GM18505 (cell line): ENCODE data around the gene TCF4.

Experiments
- ATAC-seq: cut with Tn5 transposase; IDR thresholded peaks from one replicate; pipeline ENCODE4 v1.9.1; 2021; ENCODE audit not compliant: unreplicated experiment
- POLR2A ChIP-seq: IDR thresholded peaks from 4 replicates; pipeline ENCODE4 v1.6.1; 2011; ENCODE audit warnings: borderline replicate concordance; ENCODE audit not compliant: insufficient read depth, insufficient read length; ENCODE audit errors: extremely low read depth

Gene TCF4

DNA sequence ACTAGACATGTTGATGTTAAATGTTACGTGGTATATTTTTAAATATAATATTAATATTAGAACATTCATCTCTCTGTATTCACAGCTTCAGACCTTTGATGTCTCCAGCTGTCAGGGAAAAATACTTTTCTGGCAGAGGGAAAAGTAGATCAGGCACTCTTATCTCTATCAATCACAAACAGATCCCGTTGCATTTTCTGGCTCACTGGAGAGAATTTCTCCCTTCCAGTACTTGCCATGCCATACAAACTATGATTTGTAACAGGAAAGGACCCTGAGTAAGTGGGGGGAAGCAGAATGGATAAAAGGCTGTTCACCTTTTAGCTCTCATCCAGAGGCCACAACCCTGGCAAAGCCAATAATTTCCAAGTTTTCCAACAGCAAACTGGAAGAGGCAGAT is 158.0 kb downstream of the TCF4 start:
- ATAC-seq, result no peak
- no peak for TF ChIP-seq POLR2A

DNA sequence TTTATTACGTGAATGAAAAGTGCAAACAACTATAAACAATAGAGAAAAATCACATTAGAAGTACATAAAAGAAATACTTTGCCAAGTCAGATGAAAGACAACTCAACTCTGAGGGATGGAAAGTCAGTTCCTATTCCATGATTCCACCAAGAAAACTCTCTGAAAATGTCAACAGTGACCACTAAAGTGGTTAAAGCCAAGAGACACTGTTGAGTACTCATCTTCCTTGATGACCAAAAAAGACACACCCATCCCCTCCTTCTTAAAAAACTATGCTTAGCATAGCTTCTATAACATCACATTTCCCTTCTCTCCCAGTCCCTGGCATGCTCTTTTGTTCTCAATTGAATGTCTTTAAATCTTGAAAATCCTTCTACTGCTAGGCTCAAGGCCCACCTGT is 160.0 kb downstream of the TCF4 start:
- ATAC-seq, result no peak
- TF ChIP-seq POLR2A, result no peak

DNA sequence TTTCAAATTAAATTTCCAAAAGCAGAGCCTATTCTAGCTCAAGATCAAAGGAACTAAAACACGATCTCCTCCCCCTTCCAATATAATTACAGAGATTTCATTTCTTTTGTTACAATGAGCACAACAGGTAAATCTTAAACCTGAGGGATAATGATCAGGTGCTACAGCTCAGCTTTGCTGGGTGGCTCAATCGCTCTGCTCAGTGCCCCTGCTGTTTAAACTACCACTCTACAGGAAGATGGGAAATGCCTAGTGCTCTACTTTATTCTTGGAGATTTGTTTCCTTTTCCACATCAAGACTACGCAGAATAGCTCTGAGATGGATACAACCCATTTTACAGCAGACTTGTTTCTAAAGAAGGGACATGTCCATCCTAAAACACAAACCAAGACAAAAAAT is 162.3 kb downstream of the TCF4 start:
- TF ChIP-seq POLR2A, result no peak
- no peak for ATAC-seq

DNA sequence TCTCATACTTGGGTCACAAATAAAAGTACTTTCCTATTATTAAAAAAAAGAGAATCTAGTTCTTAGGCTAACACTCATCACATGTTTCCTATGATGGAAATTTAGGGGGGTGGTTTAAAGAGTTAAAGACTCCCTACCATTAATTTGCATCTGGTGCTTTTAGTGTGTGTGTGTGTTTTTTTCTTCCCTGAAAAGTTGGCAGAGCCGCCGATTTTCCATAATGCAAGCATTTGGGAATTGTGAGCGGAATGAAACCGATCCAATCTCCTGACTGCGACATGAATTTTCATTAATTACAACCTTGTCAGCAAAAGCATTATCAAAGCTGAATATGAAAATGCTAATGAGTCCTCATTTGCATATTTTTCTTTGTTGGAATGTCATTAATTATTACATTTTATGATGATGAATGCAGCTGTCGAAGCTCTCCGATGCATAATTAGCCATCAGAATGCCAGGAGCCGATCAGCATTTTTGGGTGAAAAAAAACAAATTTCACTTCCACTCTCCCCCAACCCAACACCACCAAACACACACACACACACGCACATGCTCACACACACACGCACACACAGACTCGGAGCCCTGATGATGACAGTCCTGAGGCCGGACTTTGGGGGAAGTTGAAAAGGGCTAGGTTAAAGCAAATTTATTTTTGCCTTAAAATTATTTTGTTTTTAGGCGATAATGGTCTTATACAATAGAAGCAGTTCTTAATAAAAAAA is 165.4 kb downstream of the TCF4 start:
- ATAC-seq, result no peak
- no peak for TF ChIP-seq POLR2A

DNA sequence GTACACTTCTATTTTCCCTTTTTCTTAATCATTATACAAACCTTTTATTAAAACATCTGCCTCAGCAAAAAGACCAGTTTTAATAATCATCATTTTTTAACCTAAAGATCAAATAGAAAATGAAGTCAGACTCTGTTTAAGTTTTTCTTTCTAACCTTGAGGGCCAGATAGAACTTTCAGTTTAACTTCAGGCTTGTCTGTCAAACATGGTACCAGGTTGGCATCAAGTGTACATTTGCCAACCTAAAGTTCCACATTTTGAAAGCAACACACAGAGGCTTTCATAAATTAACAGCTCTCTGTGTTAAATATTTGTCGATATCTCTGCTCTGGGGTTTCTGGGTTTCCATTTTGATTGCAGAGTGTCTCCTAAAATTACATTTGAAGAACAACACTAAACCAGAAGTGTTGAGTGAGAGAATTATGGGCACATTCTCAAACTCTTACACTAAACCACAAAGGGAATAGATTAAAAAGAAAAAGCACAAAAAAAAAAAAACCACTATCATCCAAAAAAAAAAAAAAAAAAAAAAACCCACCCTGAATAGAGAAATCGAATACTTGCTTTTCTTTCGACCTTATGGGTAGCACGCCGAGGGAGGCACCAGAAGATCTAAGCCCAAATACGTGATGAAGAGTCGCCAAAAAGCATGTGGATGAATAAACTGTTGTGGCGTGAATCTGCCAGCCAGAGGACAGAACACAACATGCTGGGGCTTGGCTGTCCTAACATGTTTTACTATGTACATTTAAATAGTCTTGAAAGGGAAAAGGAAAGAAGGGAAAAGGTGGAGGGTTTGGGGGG is 166.2 kb downstream of the TCF4 start:
- no peak for TF ChIP-seq POLR2A
- ATAC-seq, result no peak

DNA sequence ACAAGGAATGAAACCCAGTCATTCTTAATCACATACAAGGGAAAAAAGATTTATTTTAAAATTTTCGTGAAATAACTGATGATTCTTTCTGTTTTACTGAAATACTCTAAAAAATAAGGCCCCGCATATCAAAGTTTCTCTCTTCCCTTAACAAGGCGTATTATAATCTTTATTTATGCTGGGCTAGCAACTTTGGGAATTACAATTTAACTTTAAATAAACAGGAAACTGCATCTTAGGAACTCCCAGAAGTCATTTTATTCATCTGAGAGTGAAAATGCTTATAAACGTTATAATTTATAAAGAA is 166.7 kb downstream of the TCF4 start:
- ATAC-seq, result no peak
- no peak for TF ChIP-seq POLR2A

DNA sequence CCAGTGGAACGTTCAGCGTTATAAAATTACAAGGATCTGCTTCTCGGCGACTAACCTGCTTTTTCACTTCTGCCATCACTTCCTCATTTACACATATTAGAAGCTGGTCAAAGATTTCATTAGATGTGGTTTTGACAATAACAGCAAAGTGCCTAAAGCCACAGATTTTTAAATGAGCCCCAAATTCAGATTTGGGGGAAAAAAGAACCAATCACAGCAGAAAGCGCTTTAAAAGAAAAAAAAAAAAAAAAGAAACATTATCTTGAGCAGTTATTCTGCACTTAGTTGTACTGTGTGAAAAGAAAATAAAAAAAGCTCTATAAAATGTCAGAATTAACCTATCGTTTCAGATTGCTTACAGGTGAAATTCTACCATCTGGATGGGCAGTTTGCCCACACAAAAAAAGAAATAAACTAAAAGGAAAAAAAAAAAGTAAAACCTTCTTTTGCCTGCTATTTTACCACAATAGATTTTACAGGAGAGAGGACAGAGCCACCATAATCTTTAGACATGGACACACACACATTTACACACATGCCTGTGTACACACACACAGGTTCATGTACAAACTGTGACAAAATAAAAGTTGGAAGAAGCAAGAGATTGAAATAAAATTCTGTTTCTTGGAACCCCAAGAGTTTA is 167.2 kb downstream of the TCF4 start:
- peak; percentile 76 for ATAC-seq
- no peak for TF ChIP-seq POLR2A

DNA sequence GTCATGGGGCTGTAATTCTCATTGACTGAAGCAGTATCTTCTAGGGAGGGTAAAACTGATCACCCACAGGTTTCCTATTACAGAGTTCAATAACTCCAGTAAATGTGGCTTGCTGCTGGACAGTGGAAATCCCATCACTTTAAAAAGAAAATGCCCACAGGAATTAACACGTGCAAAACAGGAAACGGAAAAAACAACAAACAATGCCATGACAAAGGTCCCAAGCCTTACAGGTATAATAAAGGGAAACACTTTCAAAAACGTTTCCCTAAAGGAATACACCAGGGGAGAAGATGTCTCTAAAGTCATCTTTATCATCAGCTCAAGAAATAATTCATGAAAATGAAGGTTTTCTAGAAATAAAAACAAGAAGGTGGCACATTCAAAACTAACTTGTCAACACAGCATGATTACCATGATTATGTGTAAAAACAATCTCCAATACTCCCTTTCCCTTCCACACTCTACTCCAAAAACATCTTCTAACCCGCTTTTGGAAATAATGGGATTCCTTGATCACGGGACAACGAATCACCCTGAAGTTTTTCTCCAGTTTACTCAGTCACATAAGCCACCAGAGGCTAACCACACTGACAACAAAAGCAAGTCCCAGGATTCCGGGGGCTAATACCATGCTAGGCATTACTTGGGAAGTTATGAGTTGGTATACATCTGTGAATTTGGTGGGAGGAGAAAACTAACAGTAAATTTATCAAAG is 167.9 kb downstream of the TCF4 start:
- no peak for TF ChIP-seq POLR2A
- peak; percentile 28 for ATAC-seq

DNA sequence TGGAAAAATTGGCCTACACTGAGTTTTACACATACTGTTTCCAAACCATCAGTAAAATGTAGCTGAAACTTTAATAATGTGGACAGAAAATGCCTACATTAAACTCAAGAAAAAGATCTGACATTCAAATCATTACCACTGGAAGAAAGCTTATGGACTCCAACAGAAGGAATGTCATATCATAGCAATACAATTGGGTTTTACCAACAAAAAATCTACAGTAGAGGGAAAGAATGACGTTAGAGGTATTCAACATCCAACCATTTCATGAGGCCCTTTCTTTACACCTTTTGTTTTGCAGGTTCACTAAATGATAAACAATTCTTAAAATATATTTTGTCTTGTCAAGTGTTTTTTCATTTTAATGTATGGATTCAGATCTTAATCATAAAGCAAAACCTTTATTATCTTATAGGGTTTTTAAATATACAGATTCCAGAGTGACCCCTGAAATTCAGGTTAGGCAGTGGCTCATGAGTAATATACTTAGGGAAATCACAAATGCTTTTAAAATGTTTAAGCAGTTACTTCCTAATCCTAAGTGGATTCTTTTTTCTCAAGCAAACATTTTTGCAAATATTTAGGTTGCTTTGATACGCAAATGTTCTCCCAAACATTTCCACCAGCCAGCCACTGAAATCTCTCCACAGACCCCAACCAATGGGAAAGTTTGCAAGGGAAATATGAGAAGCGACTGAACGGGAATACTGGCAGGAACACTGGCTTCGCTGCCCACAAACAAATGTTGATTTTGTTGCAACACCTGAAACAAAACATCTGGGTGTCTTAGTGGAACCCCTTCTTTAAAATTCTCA is 168.7 kb downstream of the TCF4 start:
- ATAC-seq, result no peak
- no peak for TF ChIP-seq POLR2A

DNA sequence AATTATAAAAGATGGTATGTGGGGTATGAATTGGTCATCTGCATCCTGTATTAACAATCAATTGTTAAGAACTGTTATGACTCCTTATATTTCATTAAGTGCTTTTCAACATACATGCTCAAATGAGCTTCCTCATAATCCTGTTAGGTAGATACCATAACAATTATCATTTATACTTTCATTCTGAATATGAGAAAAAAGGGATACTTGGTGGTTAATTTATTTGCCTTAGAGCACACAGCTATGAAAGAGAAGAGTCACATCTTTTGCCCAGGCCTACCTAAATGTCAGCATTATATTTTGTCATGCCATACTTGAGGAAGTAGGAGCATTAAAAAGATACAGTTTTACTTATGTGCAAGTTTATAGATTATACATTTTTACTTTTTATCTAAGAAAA is 169.6 kb downstream of the TCF4 start:
- no peak for ATAC-seq
- no peak for TF ChIP-seq POLR2A

DNA sequence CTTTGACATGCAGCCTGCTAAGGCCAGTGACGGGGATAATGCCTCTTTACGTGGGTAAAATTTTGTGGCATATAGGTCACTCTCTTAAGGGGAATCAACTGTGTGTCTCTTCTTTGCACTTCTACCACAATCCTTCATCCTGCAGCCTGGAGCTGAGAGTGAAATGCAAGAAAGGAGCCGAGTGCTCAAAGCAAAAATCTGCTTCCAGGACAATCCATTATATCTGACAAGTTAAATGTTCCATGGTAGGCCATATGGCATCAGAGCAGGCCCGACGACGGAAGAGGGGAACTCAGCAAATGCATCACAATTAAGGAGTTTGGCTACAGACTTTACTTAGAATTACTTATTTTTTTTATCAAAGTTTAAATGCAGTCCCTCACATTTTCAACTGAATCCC is 171.2 kb downstream of the TCF4 start:
- TF ChIP-seq POLR2A, result no peak
- ATAC-seq, result no peak

DNA sequence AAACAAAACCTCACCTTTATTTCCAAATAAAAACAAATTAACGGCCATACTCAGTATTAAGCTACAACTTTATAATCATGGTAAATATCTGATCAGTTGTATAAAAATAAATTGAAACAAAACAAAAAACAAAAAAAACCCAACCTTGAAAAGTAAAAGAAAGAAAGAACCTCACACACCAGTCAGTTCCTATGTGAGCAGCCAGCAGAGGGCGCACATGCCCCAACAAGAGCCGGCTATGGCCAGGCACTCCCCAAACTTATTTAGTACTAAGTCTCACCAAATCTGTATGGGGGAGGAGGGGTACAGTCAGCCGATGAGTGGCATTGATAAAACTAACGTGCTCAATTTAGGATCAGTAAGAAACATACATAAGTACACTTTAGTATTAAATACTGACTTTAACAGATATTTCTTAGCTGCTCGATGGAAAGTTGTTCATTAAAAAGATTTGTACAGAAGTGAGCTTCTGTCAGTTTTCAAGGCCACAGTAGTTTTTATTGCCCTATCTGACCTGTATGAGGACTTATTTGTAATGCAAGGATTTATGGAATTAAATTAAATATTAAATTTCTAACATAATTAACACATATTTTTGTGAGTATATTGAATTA is 172.6 kb downstream of the TCF4 start:
- peak; percentile 90 for ATAC-seq
- TF ChIP-seq POLR2A, result no peak
